B cell (primary cell): ENCODE results near the gene DNAH2. TPM values are rescaled to one million over a fixed set of nuclear protein-coding genes. Genes with fewer than 3 reads are reported as not detected.
A peak's percentile ranks its signal among the peaks of the same experiment; 100 is the strongest.

Experiments
- ATAC-seq: fragments of 200-7000 bp; cut with Tn5 transposase; one replicate; pipeline ENCODE4 v1.10.0; 2021; ENCODE audit warnings: low read depth, mild to moderate bottlenecking, moderate number of reproducible peaks, moderate library complexity
- CTCF ChIA-PET: fragments of 350-600 bp; sonication (Branson Sonifier 250); formaldehyde crosslinking; loops from one replicate; lab custom pipeline; 2021; ENCODE audit warnings: antibody characterized with exemption, inconsistent platforms; lab: Charles Lee
- POLR2A ChIA-PET: fragments of 350-600 bp; sonication (Branson Sonifier 250); formaldehyde crosslinking; loops from one replicate; lab custom pipeline; 2021; ENCODE audit warnings: antibody characterized with exemption; lab: Charles Lee
- DNase-seq: peaks from one replicate; pipeline ENCODE4 v3.0.0; 2013
- H2AFZ ChIP-seq: 2 replicates; pipeline ENCODE4 v1.6.1; 2012; ENCODE audit warnings: mild to moderate bottlenecking, low read depth, low read length; ENCODE audit not compliant: insufficient read depth, poor library complexity, severe bottlenecking
- H3K27ac ChIP-seq, 2 donors: 1 replicate in 1 of 2; 2 replicates in 1 of 2; pipeline ENCODE4 v1.5.1; 2012 to 2013; ENCODE audit warnings: low read length in 2 of 2, mild to moderate bottlenecking in 2 of 2, moderate library complexity in 1 of 2
- H3K27me3 ChIP-seq, 4 experiments: fragments of 200-600 bp in 1 of 4; sonication (generic) in 1 of 4; replicated peaks in 1 of 4; 1 replicate in 2 of 4; 2 replicates in 2 of 4; pipeline versions ENCODE4 v1.6.1 to v1.7.0; 2013 to 2016; ENCODE audit warnings: low read length in 3 of 4, mild to moderate bottlenecking in 2 of 4, mixed read lengths in 1 of 4, moderate library complexity in 1 of 4; ENCODE audit not compliant: insufficient read depth in 4 of 4, control insufficient read depth in 3 of 4; ENCODE audit errors: control extremely low read depth in 1 of 4
- H3K36me3 ChIP-seq, 2 experiments: replicated peaks in 1 of 2; 1 replicate in 1 of 2; 2 replicates in 1 of 2; pipeline versions ENCODE4 v1.6.1 to v1.7.1; 2013; ENCODE audit warnings: low read length in 1 of 2; ENCODE audit not compliant: insufficient read depth in 2 of 2, control insufficient read depth in 1 of 2; ENCODE audit errors: control extremely low read depth in 1 of 2, extremely low read depth in 1 of 2
- H3K4me1 ChIP-seq, 2 donors: fragments of 200-600 bp in 1 of 2; sonication (generic) in 1 of 2; 1 replicate in 1 of 2; 2 replicates in 1 of 2; pipeline versions ENCODE4 v1.5.1 to v1.6.1; 2013 to 2017; ENCODE audit warnings: low read length in 2 of 2; ENCODE audit not compliant: control insufficient read depth in 2 of 2, insufficient read depth in 2 of 2
- H3K4me2 ChIP-seq: replicated peaks from 2 replicates; pipeline ENCODE3; 2012; ENCODE audit warnings: mild to moderate bottlenecking, low read depth, low read length; ENCODE audit not compliant: poor library complexity, severe bottlenecking
- H3K4me3 ChIP-seq, 5 experiments: fragments of 200-600 bp in 1 of 5; sonication (generic) in 1 of 5; 1 replicate in 3 of 5; 2 replicates in 2 of 5; pipeline versions ENCODE4 v1.5.1 to v1.7.0; 2011 to 2016; ENCODE audit warnings: low read length in 4 of 5, mild to moderate bottlenecking in 4 of 5, low read depth in 2 of 5, control low read depth in 1 of 5, moderate library complexity in 1 of 5; ENCODE audit not compliant: insufficient read depth in 1 of 5; ENCODE audit errors: control extremely low read depth in 1 of 5, extremely low read depth in 1 of 5
- H3K79me2 ChIP-seq: fragments of 200-600 bp; sonication (generic); one replicate; pipeline ENCODE4 v1.6.0; 2016; ENCODE audit warnings: low read length; ENCODE audit not compliant: control insufficient read depth, insufficient read depth
- H3K9ac ChIP-seq: fragments of 200-600 bp; sonication (generic); 2 replicates; pipeline ENCODE4 v1.6.1; 2017; ENCODE audit warnings: mild to moderate bottlenecking, low read length, moderate library complexity
- H3K9me3 ChIP-seq, 3 donors: one replicate each; pipeline versions ENCODE4 v1.6.1 to v1.7.1; 2013; ENCODE audit warnings: low read length in 2 of 3; ENCODE audit not compliant: control insufficient read depth in 2 of 3, insufficient read depth in 1 of 3; ENCODE audit errors: control extremely low read depth in 1 of 3
- H4K20me1 ChIP-seq: 2 replicates; pipeline ENCODE4 v1.6.0; 2012; ENCODE audit warnings: mild to moderate bottlenecking, low read length; ENCODE audit not compliant: insufficient read depth, control insufficient read depth, poor library complexity, severe bottlenecking
- H3K27ac Mint-ChIP-seq: one replicate; pipeline ENCODE4 v1.8.0; 2021; ENCODE audit warnings: mixed read lengths
- H3K27me3 Mint-ChIP-seq: one replicate; pipeline ENCODE4 v1.8.0; 2021; ENCODE audit warnings: mixed read lengths
- H3K4me1 Mint-ChIP-seq: one replicate; pipeline ENCODE4 v1.8.0; 2021; ENCODE audit warnings: mixed read lengths
- H3K4me3 Mint-ChIP-seq: one replicate; pipeline ENCODE4 v1.8.0; 2021; ENCODE audit warnings: mixed read lengths
- H3K9me3 Mint-ChIP-seq: one replicate; pipeline ENCODE4 v1.8.0; 2022; ENCODE audit warnings: mixed read lengths; ENCODE audit not compliant: insufficient read depth
- EZH2 ChIP-seq: IDR thresholded peaks from 2 replicates; pipeline ENCODE4 v1.6.1; 2012; ENCODE audit warnings: borderline replicate concordance, low read depth, mild to moderate bottlenecking, moderate library complexity, low read length; ENCODE audit not compliant: insufficient read depth, poor library complexity, severe bottlenecking
- WGBS: methylation state at CpG from one replicate; pipeline ENCODE4 v1.1.5; 2013; ENCODE audit warnings: missing lambda C conversion rate; ENCODE audit not compliant: insufficient coverage; 5-methylcytosine and 5-hydroxymethylcytosine counted together
- intact Hi-C: fragments of 100-400 bp; cut with micrococcal nuclease; formaldehyde crosslinking; loops from one replicate; pipeline ENCODE4 v1.10.0; 2022
- polyA plus RNA-seq: library from polyadenylated mRNA; depleted of rRNA; stranded (reverse); fragments of >200 nt; gene quantifications from 2 replicates; pipeline ENCODE4 v1.2.3, GENCODE V29; 2012
- total RNA-seq, 2 donors: library from RNA; stranded (reverse); fragments of 120-200 nt in 1 of 2; gene quantifications; 1 replicate in 1 of 2; 2 replicates in 1 of 2; pipeline versions ENCODE4 v1.2.3 to v1.2.4, GENCODE V29; 2013 to 2022
- TF ChIP-seq, protein P1 (sequence below): fragments of 200-600 bp; IDR thresholded peaks from one replicate; pipeline ENCODE4 v1.8.0; 2022; ENCODE audit warnings: antibody characterized with exemption, mild to moderate bottlenecking

Gene DNAH2
- total and polyA plus RNA-seq, 2 donors (not counting 1 experiment from before 2014, with no cell fraction given) = 0.03 TPM; not detected in 1

DNA sequence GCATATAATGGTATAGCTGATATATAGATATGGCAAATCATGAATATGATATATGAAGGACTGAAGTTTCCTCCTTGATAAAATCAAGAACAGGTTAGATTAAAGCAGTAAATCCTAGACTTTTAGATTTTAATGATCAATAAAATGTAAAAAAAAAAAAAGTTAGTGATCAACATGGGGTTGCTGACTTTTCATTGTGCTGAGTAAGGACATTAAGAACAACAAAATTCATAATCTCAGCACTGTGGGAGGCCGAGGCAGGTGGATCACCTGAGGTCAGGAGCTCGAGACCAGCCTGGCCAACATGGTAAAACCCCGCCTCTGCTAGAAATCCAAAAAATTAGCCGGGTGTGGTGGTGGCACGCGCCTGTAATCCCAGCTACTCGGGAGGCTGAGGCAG lies 160.7 kb downstream of the DNAH2 start:
- no peak overlapping the region for H3K4me3 ChIP-seq
- H3K4me2 ChIP-seq = no peak overlapping the region
- no peak for DNase-seq
- no peak overlapping the region for H3K27ac Mint-ChIP-seq
- peaks cover 18 to 29% of the 10 kb centered on the region in 2 donors for H3K4me1 ChIP-seq
- no peak overlapping the region for H3K9ac ChIP-seq
- no peak overlapping the region for H2AFZ ChIP-seq
- no peak overlapping the region for H3K27ac ChIP-seq
- TF ChIP-seq, protein P1, sequence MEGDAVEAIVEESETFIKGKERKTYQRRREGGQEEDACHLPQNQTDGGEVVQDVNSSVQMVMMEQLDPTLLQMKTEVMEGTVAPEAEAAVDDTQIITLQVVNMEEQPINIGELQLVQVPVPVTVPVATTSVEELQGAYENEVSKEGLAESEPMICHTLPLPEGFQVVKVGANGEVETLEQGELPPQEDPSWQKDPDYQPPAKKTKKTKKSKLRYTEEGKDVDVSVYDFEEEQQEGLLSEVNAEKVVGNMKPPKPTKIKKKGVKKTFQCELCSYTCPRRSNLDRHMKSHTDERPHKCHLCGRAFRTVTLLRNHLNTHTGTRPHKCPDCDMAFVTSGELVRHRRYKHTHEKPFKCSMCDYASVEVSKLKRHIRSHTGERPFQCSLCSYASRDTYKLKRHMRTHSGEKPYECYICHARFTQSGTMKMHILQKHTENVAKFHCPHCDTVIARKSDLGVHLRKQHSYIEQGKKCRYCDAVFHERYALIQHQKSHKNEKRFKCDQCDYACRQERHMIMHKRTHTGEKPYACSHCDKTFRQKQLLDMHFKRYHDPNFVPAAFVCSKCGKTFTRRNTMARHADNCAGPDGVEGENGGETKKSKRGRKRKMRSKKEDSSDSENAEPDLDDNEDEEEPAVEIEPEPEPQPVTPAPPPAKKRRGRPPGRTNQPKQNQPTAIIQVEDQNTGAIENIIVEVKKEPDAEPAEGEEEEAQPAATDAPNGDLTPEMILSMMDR = no peak
- TF ChIP-seq EZH2 = no peak
- H3K9me3 ChIP-seq = no peaks in the 10 kb centered on the region
- H3K4me1 Mint-ChIP-seq = peaks cover 6% of the 10 kb centered on the region
- H3K79me2 ChIP-seq = peaks cover 5% of the 10 kb centered on the region
- ATAC-seq = no peak
- H3K9me3 Mint-ChIP-seq = no peaks in the 10 kb centered on the region
- intact Hi-C loops = no loop called here
- 98% methylated on average over 7 of the region's 7 CpGs for WGBS
- H3K4me3 Mint-ChIP-seq = no peak overlapping the region
- no peaks in the 10 kb centered on the region for H3K36me3 ChIP-seq
- ChIA-PET CTCF (interaction anchor here (1.1 kb wide), 1 partner anchor 10 kb away, joined by 5 read pairs; no protein-coding TSS in a partner anchor), POLR2A (no interaction called here)
- no peaks in the 10 kb centered on the region for H3K27me3 ChIP-seq
- no peaks in the 10 kb centered on the region for H3K27me3 Mint-ChIP-seq
- no peaks in the 10 kb centered on the region for H4K20me1 ChIP-seq

DNA sequence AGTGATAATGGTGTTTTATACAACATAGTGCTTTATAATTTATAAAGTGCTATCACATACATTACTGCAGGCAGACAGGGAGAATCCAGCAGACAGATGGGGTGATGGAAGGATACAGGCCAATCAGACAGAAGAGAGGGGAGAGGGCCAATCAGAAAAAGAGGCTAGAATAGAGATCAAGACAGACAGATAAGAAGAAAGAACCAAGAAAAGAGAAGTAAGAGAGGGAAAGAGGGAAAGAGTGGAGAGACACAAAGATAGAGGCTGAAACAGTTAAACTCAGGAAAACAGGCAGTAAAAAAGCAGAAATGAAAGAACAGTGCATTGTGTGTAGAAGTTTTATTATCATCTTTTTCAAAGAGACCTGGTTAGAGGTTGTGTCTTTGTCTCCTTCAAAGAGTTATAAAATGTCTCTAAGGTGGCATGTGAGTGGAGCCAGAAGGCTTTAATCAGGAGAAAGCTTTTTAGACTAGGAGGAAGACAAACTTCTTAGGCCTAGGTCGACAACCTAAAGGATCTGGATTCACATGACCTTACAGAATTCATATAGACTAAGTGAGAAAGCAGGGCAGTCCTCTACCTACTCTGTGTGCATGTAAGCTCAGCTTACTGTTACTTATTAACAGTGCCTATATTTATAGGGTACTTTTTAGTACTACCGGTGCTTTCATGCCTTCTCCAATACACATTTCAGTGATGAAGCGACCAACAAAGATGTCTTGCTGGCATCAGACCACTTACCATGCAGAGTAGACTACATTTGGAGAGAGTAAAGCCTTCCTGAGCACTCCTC lies 162.7 kb downstream of the DNAH2 start:
- no peaks in the 10 kb centered on the region for H3K27me3 ChIP-seq
- intact Hi-C loops = loop anchor here (10.0 kb wide), 1 partner anchor 135 kb away; no protein-coding TSS in a partner anchor

More for the DNA sequence above, 162.7 kb downstream of the DNAH2 start:
- Histone ChIP-seq H3K4me1 (peaks cover 24 to 34% of the 10 kb centered on the region in 2 donors), H3K9me3 (no peaks in the 10 kb centered on the region), H3K79me2 (peaks cover 10% of the 10 kb centered on the region), H2AFZ (no peak overlapping the region), H3K4me2 (peak overlapping the region; percentile 6), H4K20me1 (no peaks in the 10 kb centered on the region), H3K36me3 (no peaks in the 10 kb centered on the region), H3K4me3 (no peak overlapping the region), H3K27ac (peak overlapping the region in 1 of 2 donors; percentile 5), H3K9ac (no peak overlapping the region)
- no CpG with 5 or more reads among the region's 3 CpGs for WGBS
- POLR2A ChIA-PET = no interaction called here
- Mint-ChIP-seq H3K27ac (no peak overlapping the region), H3K4me3 (no peak overlapping the region), H3K4me1 (peaks cover 9% of the 10 kb centered on the region), H3K27me3 (no peaks in the 10 kb centered on the region), H3K9me3 (no peaks in the 10 kb centered on the region)
- no peak for ATAC-seq
- CTCF ChIA-PET = no interaction called here
- no peak for TF ChIP-seq EZH2
- TF ChIP-seq, protein P1 = no peak
- no peak for DNase-seq
